HepG2 (cell line): ENCODE data around the gene CR2. TPM values are rescaled to one million over a fixed set of nuclear protein-coding genes. Genes with fewer than 3 reads are reported as not detected.

Experiments
- ATAC-seq: fragments of 200-7000 bp; cut with Tn5 transposase; 3 replicates; pipeline ENCODE4 v1.9.1; 2020; ENCODE audit warnings: mild to moderate bottlenecking, moderate library complexity
- BruUV-seq: library from RNA; stranded (reverse); fragments of 400-500 nt; replicated peaks from 2 replicates; lab custom pipeline; 2021; lab: Mats Ljungman, UMichigan
- CTCF ChIA-PET: fragments of 300-600 bp; formaldehyde crosslinking; extraction: SDS; loops from one replicate; lab custom pipeline; 2021; ENCODE audit warnings: low total read pairs, inconsistent platforms, low intra/inter-chr PET ratio; lab: Yijun Ruan, JAX
- POLR2A ChIA-PET: fragments of 350-600 bp; sonication (Branson Sonifier 250); formaldehyde crosslinking; loops from one replicate; lab custom pipeline; 2020; ENCODE audit warnings: antibody characterized with exemption, inconsistent platforms; lab: Yijun Ruan, JAX
- DNase-seq: peaks from one replicate; pipeline ENCODE4 v3.0.0-alpha.2; 2015; ENCODE audit warnings: low spot score
- FAIRE-seq: peaks from 3 replicates; lab custom pipeline; 2011; peaks lifted over from hg19 to GRCh38; lab: Jason Lieb, UNC
- H2AFZ ChIP-seq: one replicate; pipeline ENCODE4 v1.6.1; 2011; ENCODE audit warnings: low read length, inconsistent platforms
- H3K27ac ChIP-seq: fragments of 300-600 bp; 3 replicates; pipeline ENCODE4 v1.8.0; 2011; ENCODE audit warnings: mixed run types, mild to moderate bottlenecking, mixed read lengths, low read length, inconsistent platforms; ENCODE audit not compliant: insufficient read depth; ENCODE audit errors: extremely low read length
- H3K27me3 ChIP-seq, 2 experiments: fragments of 200-600 bp in 1 of 2; 2 replicates in 1 of 2; 3 replicates in 1 of 2; pipeline versions ENCODE4 v1.6.0 to v1.8.0; 2011; ENCODE audit warnings: low read length in 2 of 2, mild to moderate bottlenecking in 2 of 2, moderate library complexity in 2 of 2, inconsistent platforms in 1 of 2; ENCODE audit not compliant: insufficient read depth in 2 of 2, control insufficient read depth in 1 of 2
- H3K36me3 ChIP-seq, 2 experiments: fragments of 200-600 bp in 1 of 2; replicated peaks in 1 of 2; 2 replicates in 1 of 2; 3 replicates in 1 of 2; pipeline versions ENCODE4 v1.5.1 to v1.8.0; 2011; ENCODE audit warnings: low read length in 2 of 2, inconsistent platforms in 1 of 2; ENCODE audit not compliant: insufficient read depth in 2 of 2, control insufficient read depth in 1 of 2
- H3K4me1 ChIP-seq: 2 replicates; pipeline ENCODE4 v1.5.1; 2012; ENCODE audit warnings: low read length, inconsistent platforms; ENCODE audit not compliant: insufficient read depth
- H3K4me2 ChIP-seq: 2 replicates; pipeline ENCODE4 v1.6.0; 2011; ENCODE audit warnings: low read depth, low read length, inconsistent platforms
- H3K4me3 ChIP-seq, 3 experiments: fragments of 200-600 bp in 1 of 3; sonication (generic), shearing (Covaris generic) in 1 of 3; replicated peaks in 1 of 3; 2 replicates each; pipeline ENCODE4 v1.5.1; 2011 to 2016; ENCODE audit warnings: low read length in 3 of 3, inconsistent platforms in 2 of 3, low read depth in 2 of 3, mild to moderate bottlenecking in 2 of 3, control low read depth in 1 of 3, mixed read lengths in 1 of 3; ENCODE audit not compliant: insufficient read depth in 1 of 3
- H3K79me2 ChIP-seq: one replicate; pipeline ENCODE4 v1.6.1; 2011; ENCODE audit warnings: low read length, inconsistent platforms; ENCODE audit not compliant: insufficient read depth
- H3K9ac ChIP-seq: 2 replicates; pipeline ENCODE4 v1.6.0; 2011; ENCODE audit warnings: mild to moderate bottlenecking, low read depth, low read length, inconsistent platforms; ENCODE audit not compliant: insufficient read depth
- H3K9me3 ChIP-seq: 2 replicates; pipeline ENCODE4 v1.5.1; 2012; ENCODE audit warnings: mild to moderate bottlenecking, low read length
- H4K20me1 ChIP-seq: 2 replicates; pipeline ENCODE4 v1.6.0; 2011; ENCODE audit warnings: inconsistent platforms, mild to moderate bottlenecking, low read length, moderate library complexity; ENCODE audit not compliant: insufficient read depth
- ZGPAT ChIP-seq: IDR thresholded peaks from 2 replicates; pipeline ENCODE4 v1.6.1; 2016; ENCODE audit warnings: mild to moderate bottlenecking
- ZKSCAN8 ChIP-seq: IDR thresholded peaks from 2 replicates; pipeline ENCODE4 v1.6.1; 2016; ENCODE audit warnings: borderline replicate concordance, missing genetic modification reagents, missing compliant biosample characterization
- ZNF160 ChIP-seq: sonication (generic); formaldehyde crosslinking; IDR thresholded peaks from 2 replicates; pipeline ENCODE4 v1.8.0; 2022; ENCODE audit warnings: mild to moderate bottlenecking, inconsistent platforms, missing genetic modification reagents
- ZNF33A ChIP-seq: sonication (generic); formaldehyde crosslinking; IDR thresholded peaks from 2 replicates; pipeline ENCODE4 v1.5.1; 2020; ENCODE audit warnings: missing genetic modification reagents, mild to moderate bottlenecking, moderate library complexity, borderline replicate concordance
- ZNF772 ChIP-seq: sonication (generic); formaldehyde crosslinking; IDR thresholded peaks from 2 replicates; pipeline ENCODE4 v1.5.0; 2020; ENCODE audit warnings: mild to moderate bottlenecking, missing genetic modification reagents
- ZSCAN12 ChIP-seq: sonication (generic); formaldehyde crosslinking; IDR thresholded peaks from 2 replicates; pipeline ENCODE4 v1.9.0; 2021; ENCODE audit warnings: mild to moderate bottlenecking, missing genetic modification reagents
- WGBS: methylation state at CpG from one replicate; pipeline ENCODE4 v1.1.6; 2017; ENCODE audit warnings: low lambda C conversion rate; 5-methylcytosine and 5-hydroxymethylcytosine counted together
- in situ Hi-C: cut with HindIII; loops from 2 replicates; pipeline ENCODE4 v1.10.0; 2017; ENCODE audit warnings: low pct_unique_long_range_greater_than_20kb; ENCODE audit not compliant: extremely low pct_ligation_motif_present
- intact Hi-C: fragments of 100-400 bp; cut with micrococcal nuclease; formaldehyde crosslinking; loops from one replicate; pipeline ENCODE4 v1.10.0; 2022; ENCODE audit not compliant: unreplicated experiment
- polyA plus RNA-seq, 8 experiments: library from polyadenylated mRNA; depleted of rRNA in 3 of 8; stranded (reverse) in 7 of 8; unstranded in 1 of 8; fragments of >200 nt; fragmentation: Illumina TruSeq in 4 of 8; extraction: Trizol in 4 of 8; gene quantifications; 2 replicates each; pipeline versions ENCODE4 v1.2.1 to v1.2.3, GENCODE V29; 2011 to 2016; ENCODE audit warnings: low read depth in 4 of 8, missing spikeins in 1 of 8, mixed read lengths in 1 of 8; ENCODE audit not compliant: insufficient read depth in 1 of 8
- total RNA-seq, 5 experiments: library from RNA; depleted of rRNA; stranded (reverse); fragments of >200 nt; fragmentation: Illumina TruSeq; extraction: Trizol; gene quantifications; 2 replicates each; pipeline ENCODE4 v1.2.3, GENCODE V29; 2016; ENCODE audit warnings: low read depth in 1 of 5
- TF ChIP-seq, protein P1 (sequence below): sonication (generic); formaldehyde crosslinking; IDR thresholded peaks from 2 replicates; pipeline ENCODE4 v1.4.0; 2020; ENCODE audit warnings: missing genetic modification reagents, mild to moderate bottlenecking, borderline replicate concordance

CR2 gene
- total and polyA plus RNA-seq, 2 of the 13 experiments (the other 11 are each of a cell fraction or from before 2014, with no cell fraction given) = not detected

DNA sequence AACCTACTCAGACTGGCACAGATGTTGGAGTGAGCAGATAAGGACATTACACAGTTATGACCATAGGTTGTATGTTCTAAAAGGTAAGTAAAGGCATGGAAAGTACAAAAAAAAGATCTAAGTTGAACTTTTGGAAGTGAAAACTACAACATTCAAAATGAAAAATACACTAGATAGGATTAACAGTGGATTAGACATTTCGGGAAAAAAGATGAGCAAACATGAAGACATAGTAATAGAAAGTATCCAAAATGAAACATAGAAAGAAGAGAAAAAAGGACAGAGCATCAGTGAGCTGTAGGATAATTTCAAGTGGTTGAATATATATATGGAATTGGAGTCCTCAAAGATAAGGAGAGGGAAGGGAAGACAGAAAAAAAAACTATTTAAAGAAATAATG lies 34.0 kb upstream of the CR2 start:
- TF ChIP-seq, protein P1, sequence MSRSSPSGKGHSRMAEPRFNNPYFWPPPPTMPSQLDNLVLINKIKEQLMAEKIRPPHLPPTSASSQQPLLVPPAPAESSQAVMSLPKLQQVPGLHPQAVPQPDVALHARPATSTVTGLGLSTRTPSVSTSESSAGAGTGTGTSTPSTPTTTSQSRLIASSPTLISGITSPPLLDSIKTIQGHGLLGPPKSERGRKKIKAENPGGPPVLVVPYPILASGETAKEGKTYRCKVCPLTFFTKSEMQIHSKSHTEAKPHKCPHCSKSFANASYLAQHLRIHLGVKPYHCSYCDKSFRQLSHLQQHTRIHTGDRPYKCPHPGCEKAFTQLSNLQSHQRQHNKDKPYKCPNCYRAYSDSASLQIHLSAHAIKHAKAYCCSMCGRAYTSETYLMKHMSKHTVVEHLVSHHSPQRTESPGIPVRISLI (CRISPR knock-in tag) = no peak
- no peak for TF ChIP-seq ZSCAN12 (CRISPR knock-in tag)
- TF ChIP-seq ZKSCAN8 (CRISPR knock-in tag) = no peak
- no peak for TF ChIP-seq ZNF772 (CRISPR knock-in tag)
- no peak for TF ChIP-seq ZNF33A (CRISPR knock-in tag)
- peak; percentile 49; the same call in 1 of the 2 replicates for TF ChIP-seq ZNF160 (CRISPR knock-in tag)
- no peak for TF ChIP-seq ZGPAT
- CTCF ChIA-PET = no interaction called here
- ATAC-seq (no peak), FAIRE-seq (no peak), DNase-seq (no peak)
- intact Hi-C loops (no loop called here), in situ Hi-C loops (no loop called here)
- H3K4me2 ChIP-seq = no peak overlapping the region
- H3K27me3 ChIP-seq = peaks cover 0 to 3% of the 10 kb centered on the region in 2 experiments; a peak in 1 of 5 replicates
- no peaks in the 10 kb centered on the region for H3K9me3 ChIP-seq
- no peaks in the 10 kb centered on the region for H3K79me2 ChIP-seq
- WGBS = 3% methylated on average over 1 of the region's 1 CpG
- H3K9ac ChIP-seq = no peak overlapping the region
- H3K27ac ChIP-seq = no peak overlapping the region
- no peak overlapping the region for H3K4me3 ChIP-seq
- POLR2A ChIA-PET = no interaction called here
- H4K20me1 ChIP-seq = no peaks in the 10 kb centered on the region
- no peaks in the 10 kb centered on the region for H3K36me3 ChIP-seq
- BruUV-seq = no TSS peak
- no peaks in the 10 kb centered on the region for H3K4me1 ChIP-seq
- H2AFZ ChIP-seq = no peak overlapping the region
